H7 (cell line): ENCODE measurements around the gene P2RX4. TPM values are rescaled to one million over a fixed set of nuclear protein-coding genes. Genes with fewer than 3 reads are reported as not detected.
"Not testable (repeated sequence)": the region's sequence is repeated elsewhere in the genome, so short reads cannot be mapped to it uniquely, and the experiment has no call there.

Experiments used
- DNase-seq: peaks from one replicate; pipeline ENCODE4 v3.0.0; 2012
- H3K27me3 ChIP-seq: 2 replicates; pipeline ENCODE4 v1.6.0; 2011; ENCODE audit warnings: mild to moderate bottlenecking, low read length; ENCODE audit not compliant: control insufficient read depth, insufficient read depth
- H3K36me3 ChIP-seq: replicated peaks from 2 replicates; pipeline ENCODE4 v1.5.1; 2011; ENCODE audit warnings: low read length; ENCODE audit not compliant: control insufficient read depth, insufficient read depth
- H3K4me3 ChIP-seq: 2 replicates; pipeline ENCODE4 v1.5.1; 2011; ENCODE audit warnings: low read depth, mild to moderate bottlenecking, control low read depth, low read length, moderate library complexity; ENCODE audit not compliant: insufficient read depth
- total RNA-seq: library from RNA; depleted of rRNA; stranded (reverse); fragments of >200 nt; shearing (Covaris generic); gene quantifications from 2 replicates; pipeline ENCODE4 v1.2.3, GENCODE V29; 2014; rRNA removed

The P2RX4 gene
- total RNA-seq, 1 experiment from 2014 or later = 11.1 TPM

DNA sequence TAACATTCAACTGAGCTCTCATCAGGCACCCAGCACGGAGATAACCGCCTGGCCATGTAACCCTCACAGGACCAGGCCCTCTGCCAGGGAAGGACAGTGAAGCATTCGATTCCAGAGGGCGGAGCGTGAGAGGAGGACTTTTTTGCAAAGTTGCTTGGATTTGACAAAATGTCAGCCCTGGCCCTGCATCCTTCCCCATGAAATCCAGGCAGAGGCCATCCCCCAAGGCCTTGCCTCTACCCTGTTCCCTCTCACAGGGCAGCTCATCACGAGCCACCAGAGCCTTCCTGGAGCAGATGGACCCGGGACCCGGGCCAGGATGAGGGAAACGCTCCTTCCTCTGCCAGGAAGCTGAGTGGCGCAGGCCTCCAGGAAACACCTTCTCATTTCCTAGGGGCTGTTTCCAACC lies 69.6 kb downstream of the P2RX4 start:
- peak; percentile 61 for DNase-seq

DNA sequence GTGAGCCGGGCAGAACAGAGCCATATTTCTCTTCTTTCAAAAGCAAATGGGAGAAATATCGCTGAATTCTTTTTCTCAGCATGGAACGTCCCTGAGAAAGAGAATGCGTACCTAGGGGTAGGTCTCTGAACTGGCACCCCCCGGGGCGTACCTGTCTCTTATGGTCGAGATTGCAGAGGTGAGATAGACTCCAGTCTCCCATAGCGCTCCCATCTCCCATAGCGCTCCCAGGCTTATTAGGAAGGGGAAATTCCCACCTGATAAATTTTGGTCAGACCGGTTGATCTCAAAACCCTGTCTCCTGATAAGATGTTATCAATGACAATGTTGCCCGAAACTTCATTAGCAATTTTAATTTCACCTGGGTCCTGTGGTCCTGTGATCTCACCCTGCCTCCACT lies 70.6 kb downstream of the P2RX4 start:
- not testable (repeated sequence) for DNase-seq, H3K4me3 ChIP-seq, H3K27me3 ChIP-seq, H3K36me3 ChIP-seq

More for the DNA sequence above, 69.6 kb downstream of the P2RX4 start:
- H3K4me3 ChIP-seq = no peak overlapping the region
- no peaks in the 10 kb centered on the region; the same call in 1 of the 2 replicates for H3K36me3 ChIP-seq
- no peaks in the 10 kb centered on the region for H3K27me3 ChIP-seq

DNA sequence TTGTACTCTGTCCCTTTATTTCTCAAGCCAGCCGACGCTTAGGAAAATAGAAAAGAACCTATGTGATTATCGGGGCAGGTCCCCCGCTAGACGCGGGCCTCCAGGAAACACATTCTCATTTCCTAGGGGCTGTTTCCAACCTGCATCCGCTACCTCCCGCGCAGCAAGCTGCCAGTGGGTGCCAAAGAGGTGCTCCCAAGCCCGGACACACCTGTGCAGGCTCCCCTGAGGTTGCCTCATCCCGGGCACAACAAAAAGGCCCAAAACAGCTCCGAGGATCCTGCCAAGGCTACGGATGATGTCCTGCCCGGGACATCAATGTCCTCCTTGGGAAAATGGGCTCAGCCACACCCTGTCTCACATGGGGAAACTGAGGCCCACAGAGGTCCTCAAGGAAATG lies 71.2 kb downstream of the P2RX4 start:
- not testable (repeated sequence) for H3K36me3 ChIP-seq, DNase-seq, H3K27me3 ChIP-seq, H3K4me3 ChIP-seq

DNA sequence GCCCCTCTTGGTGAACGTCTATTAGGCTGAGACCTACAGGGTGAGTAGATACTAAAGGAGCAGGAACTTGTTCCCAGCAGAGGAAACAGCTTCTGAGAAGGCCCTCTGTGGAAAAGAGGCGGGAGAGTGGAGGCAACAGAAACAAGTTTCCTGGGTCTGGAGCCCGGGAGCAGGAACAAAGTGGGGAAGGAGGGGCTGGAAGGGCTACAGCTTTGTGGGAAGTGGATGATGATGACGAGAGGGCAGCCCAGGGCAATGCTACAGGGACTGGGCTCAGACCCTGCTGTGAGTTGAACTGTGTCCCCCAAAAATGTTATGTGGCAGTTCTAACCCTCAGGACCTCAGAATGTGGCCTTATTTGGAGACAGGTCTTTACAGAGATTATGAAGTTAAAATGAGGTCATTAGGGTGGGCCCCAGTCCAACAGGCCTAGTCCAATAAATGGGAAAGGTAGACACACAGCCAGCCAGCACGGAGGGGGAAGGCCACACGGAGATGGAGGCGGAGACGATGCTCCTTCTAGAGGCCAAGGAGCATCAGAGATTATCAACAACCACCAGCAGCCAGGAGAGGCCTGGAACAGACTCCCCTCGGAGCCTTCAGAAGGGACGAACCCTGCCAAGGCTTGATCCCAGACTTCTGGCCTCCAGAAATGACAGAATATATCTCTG lies 72.3 kb downstream of the P2RX4 start:
- Histone ChIP-seq H3K27me3 (no peaks in the 10 kb centered on the region), H3K36me3 (no peaks in the 10 kb centered on the region; the same call in 1 of the 2 replicates), H3K4me3 (no peak overlapping the region)
- DNase-seq = no peak

DNA sequence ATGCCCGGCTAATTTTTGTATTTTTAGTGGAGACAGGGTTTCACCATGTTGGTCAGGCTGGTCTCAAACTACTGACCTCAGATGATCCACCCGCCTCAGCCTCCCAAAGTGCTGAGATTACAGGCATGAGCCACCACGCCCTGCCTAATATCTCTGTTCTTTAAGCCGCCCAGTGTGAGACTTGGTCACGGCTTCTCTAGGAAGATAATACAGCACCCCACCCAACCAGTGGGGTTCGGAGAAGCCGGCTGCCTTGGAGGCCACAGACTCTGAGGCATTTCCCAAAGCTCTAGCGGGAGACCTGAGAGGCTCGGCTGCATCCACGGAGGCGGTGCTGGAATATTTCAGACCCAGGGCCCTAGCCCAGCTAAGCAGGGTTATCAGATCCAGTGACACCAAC lies 73.0 kb downstream of the P2RX4 start:
- H3K4me3 ChIP-seq, H3K36me3 ChIP-seq, DNase-seq, H3K27me3 ChIP-seq: not testable (repeated sequence)

- DNase-seq = no peak
- H3K4me3 ChIP-seq = no peak overlapping the region
- no peaks in the 10 kb centered on the region; the same call in 1 of the 2 replicates for H3K36me3 ChIP-seq
- no peaks in the 10 kb centered on the region for H3K27me3 ChIP-seq
Observed at GRCh38 chr12:121283388-121283787, 73.5 kb downstream of the P2RX4 start.

Other genes starting within 250 kb of the P2RX4 start
- not detected in 2 replicates for gene HNF1A, start 231.6 kb upstream of the P2RX4 start, total RNA-seq
- 11.8 and 15.0 TPM in 2 replicates for gene C12orf43, start 193.6 kb upstream of the P2RX4 start, total RNA-seq
- gene OASL, start 170.9 kb upstream of the P2RX4 start, total RNA-seq = not detected in 2 replicates
- gene P2RX7, start 77.3 kb upstream of the P2RX4 start, total RNA-seq = 0.07 TPM in 1 of 2 replicates, not detected in the other
- gene CAMKK2, start 86.6 kb downstream of the P2RX4 start, total RNA-seq = 11.0 and 11.6 TPM in 2 replicates
- 161 and 167 TPM in 2 replicates for gene ANAPC5, start 142.3 kb downstream of the P2RX4 start, total RNA-seq
- gene RNF34, start 190.0 kb downstream of the P2RX4 start, total RNA-seq = 77.2 and 82.4 TPM in 2 replicates